ENCODE results near the gene CCIN.

Gene CCIN

GRCh38 chr9:36140086-36141084, 28.8 kb upstream of the CCIN start:
- H3K4me3 ChIP-seq (ENCODE audit: low read depth, low read length): no peak overlapping the region
- DNase-seq (ENCODE audit: low read depth): no peak
- no peak for TF ChIP-seq CTCF (IDR thresholded peaks at IDR 0.05; ENCODE audit: insufficient read depth, low read depth, low read length, missing control alignments)

GRCh38 chr9:36141288-36141687, 27.9 kb upstream of the CCIN start:
- H3K4me3 ChIP-seq (ENCODE audit: low read depth, low read length): no peak overlapping the region
- no peak for DNase-seq (ENCODE audit: low read depth)
- TF ChIP-seq CTCF (IDR thresholded peaks at IDR 0.05; ENCODE audit: insufficient read depth, low read depth, low read length, missing control alignments): no peak

GRCh38 chr9:36141761-36142160, 27.4 kb upstream of the CCIN start:
- no peak for TF ChIP-seq CTCF (IDR thresholded peaks at IDR 0.05; ENCODE audit: insufficient read depth, low read depth, low read length, missing control alignments)
- H3K4me3 ChIP-seq (ENCODE audit: low read depth, low read length): no peak overlapping the region
- DNase-seq (ENCODE audit: low read depth): no peak

GRCh38 chr9:36142510-36143244, 26.5 kb upstream of the CCIN start:
- no peak for DNase-seq (ENCODE audit: low read depth)
- no peak for TF ChIP-seq CTCF (IDR thresholded peaks at IDR 0.05; ENCODE audit: insufficient read depth, low read depth, low read length, missing control alignments)
- peak overlapping the region; percentile 20; the same call in 1 of the 2 replicates for H3K4me3 ChIP-seq (ENCODE audit: low read depth, low read length)

- peak overlapping the region; percentile 20; the same call in 1 of the 2 replicates for H3K4me3 ChIP-seq (ENCODE audit: low read depth, low read length)
- DNase-seq (ENCODE audit: low read depth): no peak
- no peak for TF ChIP-seq CTCF (IDR thresholded peaks at IDR 0.05; ENCODE audit: insufficient read depth, low read depth, low read length, missing control alignments)
Observed at GRCh38 chr9:36143245-36143641, 25.9 kb upstream of the CCIN start.

GRCh38 chr9:36144309-36145232, 24.6 kb upstream of the CCIN start:
- no peak for TF ChIP-seq CTCF (IDR thresholded peaks at IDR 0.05; ENCODE audit: insufficient read depth, low read depth, low read length, missing control alignments)
- peak overlapping the region; percentile 17 for H3K4me3 ChIP-seq (ENCODE audit: low read depth, low read length)
- peak; percentile 43 for DNase-seq (ENCODE audit: low read depth)

All from GM12865 (cell line).